HG03159 (cell line): ENCODE results near the gene IKZF3.

Experiments
- ATAC-seq: cut with Tn5 transposase; IDR thresholded peaks from one replicate; pipeline ENCODE4 v1.9.1; 2021; ENCODE audit warnings: mild to moderate bottlenecking, moderate library complexity; ENCODE audit not compliant: unreplicated experiment

IKZF3 gene

GRCh38 chr17:39818358-39819000, 45.6 kb downstream of the IKZF3 start:
- ATAC-seq, result no peak

- no peak for ATAC-seq
Measured at GRCh38 chr17:39816272-39816671, 47.8 kb downstream of the IKZF3 start.

- ATAC-seq, result no peak
Measured at GRCh38 chr17:39814497-39814896, 49.6 kb downstream of the IKZF3 start.

GRCh38 chr17:39813631-39814030, 50.5 kb downstream of the IKZF3 start:
- no peak for ATAC-seq

- ATAC-seq, result no peak
Measured at GRCh38 chr17:39812466-39812865, 51.6 kb downstream of the IKZF3 start.

- no peak for ATAC-seq
Measured at GRCh38 chr17:39810939-39811728, 53.0 kb downstream of the IKZF3 start.

GRCh38 chr17:39809221-39809620, 54.9 kb downstream of the IKZF3 start:
- ATAC-seq, result no peak

- no peak for ATAC-seq
Measured at GRCh38 chr17:39808409-39808997, 55.6 kb downstream of the IKZF3 start.

GRCh38 chr17:39804839-39805238, 59.3 kb downstream of the IKZF3 start:
- ATAC-seq, result no peak

- no peak for ATAC-seq
Measured at GRCh38 chr17:39801055-39801454, 63.1 kb downstream of the IKZF3 start.

- ATAC-seq, result no peak
Measured at GRCh38 chr17:39800540-39800939, 63.6 kb downstream of the IKZF3 start.

GRCh38 chr17:39799395-39799794, 64.7 kb downstream of the IKZF3 start:
- ATAC-seq, result no peak

- ATAC-seq, result peak; percentile 86
Measured at GRCh38 chr17:39794249-39794970, 69.7 kb downstream of the IKZF3 start.

- ATAC-seq, result no peak
Measured at GRCh38 chr17:39793301-39793872, 70.7 kb downstream of the IKZF3 start.

GRCh38 chr17:39792526-39793221, 71.4 kb downstream of the IKZF3 start:
- no peak for ATAC-seq

GRCh38 chr17:39791111-39791992, 72.8 kb downstream of the IKZF3 start:
- no peak for ATAC-seq

- no peak for ATAC-seq
Measured at GRCh38 chr17:39787743-39788484, 76.2 kb downstream of the IKZF3 start.

- no peak for ATAC-seq
Measured at GRCh38 chr17:39787041-39787440, 77.1 kb downstream of the IKZF3 start.

GRCh38 chr17:39782980-39783379, 81.1 kb downstream of the IKZF3 start:
- ATAC-seq, result no peak
